ENCODE results near the gene SEMA3A.

SEMA3A gene

GRCh38 chr7:84002348-84002747 is 192.2 kb downstream of the SEMA3A start:
- no peak for DNase-seq

- DNase-seq, result no peak
Measured at GRCh38 chr7:83996879-83997278, 197.7 kb downstream of the SEMA3A start.

- no peak for DNase-seq
Measured at GRCh38 chr7:83987764-83988163, 206.8 kb downstream of the SEMA3A start.

- DNase-seq, result no peak
Measured at GRCh38 chr7:83985821-83986220, 208.8 kb downstream of the SEMA3A start.

- DNase-seq, result no peak
Measured at GRCh38 chr7:83984591-83984990, 210.0 kb downstream of the SEMA3A start.

GRCh38 chr7:83984076-83984475 is 210.5 kb downstream of the SEMA3A start:
- no peak for DNase-seq

- DNase-seq, result no peak
Measured at GRCh38 chr7:83983606-83984005, 211.0 kb downstream of the SEMA3A start.

GRCh38 chr7:83976302-83976701 is 218.3 kb downstream of the SEMA3A start:
- DNase-seq, result no peak

- no peak for DNase-seq
Measured at GRCh38 chr7:83970081-83970480, 224.5 kb downstream of the SEMA3A start.

- no peak for DNase-seq
Measured at GRCh38 chr7:83964318-83964717, 230.3 kb downstream of the SEMA3A start.

GRCh38 chr7:83957333-83957732 is 237.3 kb downstream of the SEMA3A start:
- DNase-seq, result no peak

GRCh38 chr7:83956104-83956503 is 238.5 kb downstream of the SEMA3A start:
- no peak for DNase-seq

- no peak for DNase-seq
Measured at GRCh38 chr7:83952236-83952635, 242.4 kb downstream of the SEMA3A start.

GRCh38 chr7:83947260-83947659 is 247.3 kb downstream of the SEMA3A start:
- DNase-seq, result no peak

- DNase-seq, result no peak
Measured at GRCh38 chr7:83946801-83947200, 247.8 kb downstream of the SEMA3A start.

GRCh38 chr7:83941300-83941699 is 253.3 kb downstream of the SEMA3A start:
- DNase-seq, result no peak

GRCh38 chr7:83937930-83938329 is 256.7 kb downstream of the SEMA3A start:
- DNase-seq, result no peak

GRCh38 chr7:83936056-83936708 is 258.4 kb downstream of the SEMA3A start:
- DNase-seq, result peak; percentile 45

- no peak for DNase-seq
Measured at GRCh38 chr7:83934118-83934734, 260.4 kb downstream of the SEMA3A start.

GRCh38 chr7:83931968-83932367 is 262.6 kb downstream of the SEMA3A start:
- no peak for DNase-seq

- DNase-seq, result no peak
Measured at GRCh38 chr7:83930262-83930661, 264.3 kb downstream of the SEMA3A start.

- DNase-seq, result no peak
Measured at GRCh38 chr7:83925860-83926259, 268.7 kb downstream of the SEMA3A start.

- DNase-seq, result no peak
Measured at GRCh38 chr7:83921941-83922607, 272.5 kb downstream of the SEMA3A start.

GRCh38 chr7:83921271-83921940 is 273.2 kb downstream of the SEMA3A start:
- DNase-seq, result no peak
